HFF-Myc (cell line): ENCODE results near the gene TENM4.

Source experiments
- DNase-seq: peaks from one replicate; pipeline ENCODE4 v3.0.0-alpha.2; 2011; ENCODE audit warnings: low read depth; ENCODE audit errors: extremely low read depth
- H3K4me3 ChIP-seq: replicated peaks from 2 replicates; pipeline ENCODE4 v1.5.1; 2011; ENCODE audit warnings: low read depth, mild to moderate bottlenecking, control low read depth, low read length
- TF ChIP-seq, protein P1 (sequence below): IDR thresholded peaks from 2 replicates; pipeline ENCODE4 v1.5.1; 2012; ENCODE audit warnings: mild to moderate bottlenecking, low read depth, low read length, control low read depth; ENCODE audit errors: missing control alignments

The TENM4 gene

DNA sequence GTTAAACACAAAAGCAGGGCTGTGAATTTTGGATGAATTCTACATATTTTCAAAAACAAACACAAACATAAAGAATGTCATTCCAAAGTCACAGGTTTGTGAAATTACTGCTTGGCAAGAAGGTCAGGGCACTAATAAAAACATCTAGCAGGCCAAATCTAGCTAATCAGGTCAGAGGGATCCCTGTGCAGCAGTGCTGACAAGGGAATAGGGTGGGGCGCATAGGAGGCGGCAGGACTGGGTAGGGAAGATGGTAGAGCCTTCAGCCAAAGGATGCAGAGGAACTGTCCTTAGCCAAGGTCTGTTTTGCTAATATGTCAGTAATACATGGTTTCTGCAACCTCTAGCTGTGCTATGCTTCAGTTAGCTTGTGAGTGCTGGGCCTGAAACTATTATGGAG is 396.6 kb downstream of the TENM4 start:
- TF ChIP-seq, protein P1, sequence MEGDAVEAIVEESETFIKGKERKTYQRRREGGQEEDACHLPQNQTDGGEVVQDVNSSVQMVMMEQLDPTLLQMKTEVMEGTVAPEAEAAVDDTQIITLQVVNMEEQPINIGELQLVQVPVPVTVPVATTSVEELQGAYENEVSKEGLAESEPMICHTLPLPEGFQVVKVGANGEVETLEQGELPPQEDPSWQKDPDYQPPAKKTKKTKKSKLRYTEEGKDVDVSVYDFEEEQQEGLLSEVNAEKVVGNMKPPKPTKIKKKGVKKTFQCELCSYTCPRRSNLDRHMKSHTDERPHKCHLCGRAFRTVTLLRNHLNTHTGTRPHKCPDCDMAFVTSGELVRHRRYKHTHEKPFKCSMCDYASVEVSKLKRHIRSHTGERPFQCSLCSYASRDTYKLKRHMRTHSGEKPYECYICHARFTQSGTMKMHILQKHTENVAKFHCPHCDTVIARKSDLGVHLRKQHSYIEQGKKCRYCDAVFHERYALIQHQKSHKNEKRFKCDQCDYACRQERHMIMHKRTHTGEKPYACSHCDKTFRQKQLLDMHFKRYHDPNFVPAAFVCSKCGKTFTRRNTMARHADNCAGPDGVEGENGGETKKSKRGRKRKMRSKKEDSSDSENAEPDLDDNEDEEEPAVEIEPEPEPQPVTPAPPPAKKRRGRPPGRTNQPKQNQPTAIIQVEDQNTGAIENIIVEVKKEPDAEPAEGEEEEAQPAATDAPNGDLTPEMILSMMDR: no peak
- no peak for DNase-seq
- no peak overlapping the region for H3K4me3 ChIP-seq

DNA sequence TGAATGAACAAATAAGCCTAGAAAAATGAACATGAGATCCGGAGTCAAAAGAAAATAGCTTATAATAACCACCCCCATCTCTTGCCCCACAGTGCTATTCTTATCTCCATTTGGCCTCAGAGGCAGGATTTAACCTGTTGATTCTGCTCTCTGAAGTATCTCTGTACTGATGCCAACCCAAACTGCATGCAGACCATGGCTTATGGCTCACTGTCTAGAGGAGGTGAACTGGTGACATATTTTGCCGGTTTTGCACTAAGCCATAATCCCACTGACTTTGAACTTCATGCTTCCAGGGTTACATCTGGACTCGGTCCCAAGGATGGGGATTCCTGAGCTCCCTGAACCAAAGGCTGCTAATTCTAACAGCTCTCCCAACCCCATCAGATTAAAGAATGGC is 397.1 kb downstream of the TENM4 start:
- TF ChIP-seq, protein P1: no peak
- H3K4me3 ChIP-seq: no peak overlapping the region
- DNase-seq: no peak

DNA sequence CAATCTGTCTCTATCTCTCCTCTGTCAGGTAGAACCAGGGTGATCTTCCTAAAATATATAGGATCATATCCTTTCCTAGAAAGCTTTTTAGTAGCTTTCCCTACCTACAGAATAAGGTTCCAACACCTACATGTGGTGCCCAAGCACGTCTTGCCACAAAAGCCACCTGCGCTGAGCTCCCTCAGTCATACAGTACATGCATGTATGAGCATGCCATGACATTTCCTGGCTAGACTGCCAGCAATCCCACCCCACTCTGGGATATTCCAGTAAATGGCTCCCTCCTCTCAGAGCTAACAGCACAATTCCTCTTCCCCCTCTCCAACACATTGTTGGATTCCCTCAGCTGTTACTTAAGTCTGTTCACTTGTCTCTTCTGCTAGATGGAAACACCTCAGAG is 398.0 kb downstream of the TENM4 start:
- H3K4me3 ChIP-seq: no peak overlapping the region
- TF ChIP-seq, protein P1: no peak
- DNase-seq: no peak

DNA sequence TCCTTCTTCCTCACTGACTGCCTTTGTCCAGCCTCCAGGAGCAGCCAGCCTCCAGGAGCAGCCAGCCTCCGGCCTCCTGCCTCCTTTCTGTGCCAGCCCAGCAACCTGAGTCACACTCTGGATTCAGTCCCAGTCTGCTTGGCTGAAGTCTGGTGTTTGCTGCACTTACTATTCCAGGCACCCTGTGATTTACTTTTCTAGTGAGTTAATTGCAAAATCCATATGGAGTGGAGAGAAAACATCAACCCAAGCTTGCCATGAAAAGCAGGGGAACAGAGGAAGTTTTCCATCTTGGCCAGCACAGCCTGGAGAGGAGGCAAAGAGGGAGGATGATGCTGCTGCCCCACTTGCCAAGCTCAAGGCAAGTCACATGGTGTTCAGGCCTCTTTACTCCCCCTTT is 400.5 kb downstream of the TENM4 start:
- TF ChIP-seq, protein P1: no peak
- DNase-seq: no peak
- H3K4me3 ChIP-seq: no peak overlapping the region

DNA sequence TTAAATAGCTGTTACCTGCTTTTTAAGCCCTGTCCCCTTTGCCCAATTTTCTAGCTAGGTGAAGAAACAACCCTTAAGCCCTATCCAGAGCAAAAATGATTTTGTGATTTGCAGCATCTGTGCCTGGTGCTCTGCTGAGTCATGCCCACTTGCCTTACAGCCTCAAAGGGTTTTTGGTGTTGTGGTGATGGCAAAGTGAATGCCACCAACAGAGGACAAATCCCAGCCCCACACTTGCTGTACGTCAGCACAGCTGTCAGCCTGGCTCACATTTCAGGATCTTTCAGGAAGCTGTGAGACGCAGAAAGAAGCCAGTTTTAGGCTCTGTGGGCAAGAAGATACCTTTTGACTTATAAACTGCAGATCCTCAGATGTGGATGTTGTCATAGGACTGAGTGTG is 401.7 kb downstream of the TENM4 start:
- DNase-seq: no peak
- no peak overlapping the region for H3K4me3 ChIP-seq

DNA sequence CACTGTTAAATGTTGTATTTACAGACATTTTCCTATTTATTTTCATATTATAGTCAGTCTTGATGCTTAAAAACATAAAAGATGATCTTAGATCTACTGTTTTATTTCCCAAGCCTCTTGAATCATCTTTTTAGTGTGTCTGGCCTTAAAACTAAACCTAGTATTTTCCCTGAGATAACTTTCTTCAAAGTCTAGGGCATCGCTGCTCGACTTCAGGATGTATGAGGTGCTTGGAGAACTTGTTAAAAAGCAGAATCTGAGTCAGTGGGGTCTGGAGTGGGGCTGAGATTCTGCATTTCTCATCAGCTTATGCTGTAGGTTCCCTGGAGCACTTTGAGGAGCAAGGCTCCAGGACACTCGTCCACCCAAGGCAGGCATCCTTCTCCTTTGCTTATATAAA is 404.9 kb downstream of the TENM4 start:
- no peak overlapping the region for H3K4me3 ChIP-seq
- DNase-seq: no peak
- TF ChIP-seq, protein P1: no peak

More for the DNA sequence above, 401.7 kb downstream of the TENM4 start:
- TF ChIP-seq, protein P1: no peak

DNA sequence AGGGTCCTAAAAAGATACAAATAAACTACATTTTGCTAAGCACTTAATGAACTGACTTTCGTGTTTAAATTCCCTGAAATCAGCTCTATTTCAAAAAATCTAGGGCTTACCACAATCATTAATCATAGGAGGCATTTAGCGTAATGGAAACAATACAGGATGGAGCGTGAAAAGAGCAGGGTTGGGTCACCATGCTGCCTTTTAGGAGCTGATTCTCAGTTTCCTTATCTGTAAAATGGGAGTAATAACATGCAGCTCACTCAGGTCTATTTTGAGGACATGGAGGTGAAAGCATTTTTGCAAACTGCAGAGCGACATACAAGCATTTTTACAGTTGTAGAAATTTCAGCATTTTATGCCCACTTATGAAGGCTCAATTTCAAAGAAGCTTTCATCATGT is 407.0 kb downstream of the TENM4 start:
- no peak for DNase-seq
- TF ChIP-seq, protein P1: no peak
- no peak overlapping the region for H3K4me3 ChIP-seq
